Measurements from ENCODE around the gene PBX4.

Gene PBX4

DNA sequence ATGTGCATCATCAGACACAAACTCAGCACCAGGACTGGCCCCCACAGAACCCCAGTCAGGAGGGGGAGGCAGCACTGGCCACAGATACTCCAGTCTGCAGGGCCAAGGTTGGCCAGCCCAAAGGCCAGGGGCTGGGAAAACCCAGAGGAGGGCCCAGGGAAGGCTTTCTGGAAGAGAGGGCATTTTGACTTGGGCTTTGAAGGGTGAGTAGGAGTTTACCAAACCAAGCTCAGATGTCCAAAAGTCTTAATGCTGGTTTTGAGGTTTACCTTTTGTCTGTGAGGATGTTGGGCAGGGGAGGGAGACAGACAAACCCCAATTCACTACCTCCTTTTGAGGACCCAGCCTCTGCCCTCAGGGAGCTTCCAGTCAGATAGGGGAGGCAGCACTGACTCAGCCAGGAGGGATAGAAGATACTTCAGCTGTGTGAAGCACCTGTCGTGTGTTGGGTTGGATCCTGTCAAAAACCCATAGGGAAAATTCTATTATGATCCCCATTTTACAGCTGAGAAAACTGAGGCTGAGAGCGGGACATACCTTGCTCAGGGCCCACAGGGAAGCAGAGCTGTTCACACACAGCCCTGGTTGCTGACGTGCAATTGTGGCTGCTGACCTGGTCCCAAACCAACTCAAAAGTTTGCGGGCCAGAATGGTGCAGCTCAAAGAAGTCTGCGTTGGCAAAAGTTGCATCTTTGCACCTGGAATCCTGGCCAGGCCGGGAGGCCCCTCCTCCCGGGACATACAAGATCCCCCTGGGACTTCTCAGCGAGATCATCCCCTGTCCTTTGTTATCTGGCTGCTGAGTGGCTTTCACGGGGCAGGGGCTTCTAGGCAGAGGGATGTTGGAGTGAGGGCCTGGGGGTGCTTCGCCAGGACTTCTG, 67.3 kb downstream of the PBX4 start:
- DNase-seq = no peak

DNA sequence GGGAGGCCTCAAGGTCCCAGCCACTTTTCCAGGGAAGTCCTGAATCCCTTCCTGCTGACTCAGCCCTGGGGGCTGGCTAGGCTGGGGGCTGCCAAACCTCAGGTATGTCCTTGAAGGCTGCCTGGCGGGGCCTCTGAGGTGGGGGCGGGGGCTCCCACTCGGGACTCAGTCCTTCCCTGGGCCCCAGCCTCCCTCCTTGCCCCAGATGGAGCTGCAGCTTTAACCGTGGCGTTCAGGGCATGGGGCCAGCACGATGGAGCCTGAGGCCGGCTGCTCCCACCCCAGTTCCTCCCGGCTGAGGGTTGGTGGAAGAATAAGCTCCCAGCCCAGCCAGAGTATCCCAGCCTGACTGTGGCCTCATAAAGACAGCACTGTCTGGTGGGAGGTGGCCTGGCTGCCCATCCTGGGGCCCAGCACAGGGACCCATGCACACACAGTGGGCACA, 68.0 kb downstream of the PBX4 start:
- DNase-seq = no peak

DNA sequence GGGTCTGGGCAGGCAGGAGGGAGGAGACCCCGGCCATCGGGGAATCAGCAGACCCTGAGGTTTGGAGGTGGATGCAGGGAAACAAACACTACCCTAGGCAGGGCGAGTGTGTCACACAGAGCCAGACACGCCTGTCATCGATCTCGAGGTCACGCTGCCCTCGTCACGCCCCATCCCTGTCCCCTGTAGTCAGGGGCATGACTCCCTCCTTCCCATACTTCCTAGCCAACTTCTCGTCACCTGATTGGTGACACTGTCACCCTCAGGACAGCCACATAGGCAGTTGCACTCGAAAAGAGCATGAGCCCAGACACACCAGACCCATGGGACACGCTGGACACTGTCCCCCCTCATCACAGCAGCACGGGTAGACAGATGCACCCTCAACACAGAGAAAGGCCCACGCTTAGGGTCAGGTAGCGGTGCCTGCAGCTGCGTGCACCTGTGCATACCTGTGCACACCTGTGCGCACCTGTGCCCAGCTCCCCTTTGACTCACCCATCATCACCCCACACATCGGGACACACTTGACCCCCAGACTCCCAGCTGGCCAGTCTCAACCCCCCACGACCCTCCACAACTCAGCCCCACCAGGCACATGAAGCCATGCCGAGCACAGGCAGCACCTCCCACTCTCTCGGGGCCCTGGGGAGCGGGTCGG, 68.6 kb downstream of the PBX4 start:
- DNase-seq = no peak

DNA sequence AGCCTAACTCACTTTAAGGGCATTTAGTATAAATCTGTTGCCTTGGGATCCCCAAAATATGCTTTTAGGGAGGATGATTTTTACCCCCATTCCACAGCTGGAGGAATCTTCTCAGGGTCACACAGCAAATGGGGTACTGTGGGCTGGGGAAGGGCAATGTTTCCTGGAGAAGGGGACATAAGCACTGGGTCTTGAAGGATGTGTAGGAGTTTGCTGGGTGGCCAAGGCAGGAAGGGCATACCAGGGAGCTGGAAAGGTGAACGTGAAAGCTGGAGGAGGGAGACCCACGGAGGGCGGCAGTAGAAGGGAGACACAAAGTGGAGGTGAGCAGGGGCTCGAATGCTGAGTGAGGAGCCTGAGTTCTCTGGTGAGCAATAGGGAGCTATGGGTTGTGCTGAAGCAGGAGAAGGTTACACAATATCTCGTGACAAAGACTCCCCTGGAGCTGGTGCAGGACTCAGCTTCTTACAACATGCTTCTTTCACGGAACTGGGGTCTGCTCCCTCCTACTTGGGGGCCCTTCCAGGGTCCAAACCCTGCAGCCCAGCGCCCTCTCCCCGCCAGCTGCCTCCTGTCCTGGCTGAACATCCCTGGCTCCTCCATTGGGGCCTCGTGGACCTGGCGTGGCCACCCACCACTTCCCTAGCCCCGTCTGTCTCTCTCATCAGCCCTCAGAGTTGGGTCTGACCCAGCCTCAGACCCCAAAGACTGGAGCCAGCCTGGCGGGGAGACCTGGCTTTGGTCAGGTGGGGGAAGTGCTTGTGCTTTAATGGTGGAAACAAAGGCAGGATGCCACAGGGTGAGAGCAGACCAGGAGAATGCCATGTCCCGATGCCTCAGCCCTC, 69.3 kb downstream of the PBX4 start:
- DNase-seq = no peak

DNA sequence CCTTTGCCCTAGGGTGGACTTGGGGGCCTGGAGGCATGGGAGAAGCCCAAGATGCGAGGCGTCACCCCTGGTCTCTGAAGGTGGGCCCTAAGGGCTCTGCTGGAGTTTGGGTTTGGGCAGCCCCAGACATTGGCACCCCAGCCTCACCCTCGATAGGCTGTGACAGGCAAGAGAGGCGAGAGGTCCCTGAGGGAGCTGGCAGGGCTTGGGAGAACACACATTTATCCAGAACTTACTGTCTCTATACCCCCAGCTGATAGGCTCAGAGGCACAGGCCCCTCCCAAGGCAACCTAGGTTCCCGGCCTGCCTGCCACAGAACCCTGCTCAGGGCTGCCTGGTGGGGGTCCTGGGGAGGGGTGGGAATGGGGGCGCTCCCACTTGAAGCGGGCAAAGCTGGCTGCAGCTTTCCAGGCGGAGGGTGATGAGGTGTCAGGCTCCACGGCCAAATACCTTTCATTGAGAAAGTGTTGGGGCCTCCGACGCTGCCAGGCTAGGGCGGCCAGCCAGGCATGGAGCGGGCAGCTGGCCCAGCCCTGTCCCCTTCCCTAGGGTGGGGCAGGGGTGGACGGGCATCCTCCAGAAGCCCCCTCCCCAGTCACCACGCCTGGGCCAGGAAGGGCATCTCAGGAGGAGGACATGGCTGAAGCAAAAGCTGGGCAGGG, 70.7 kb downstream of the PBX4 start:
- no peak for DNase-seq

DNA sequence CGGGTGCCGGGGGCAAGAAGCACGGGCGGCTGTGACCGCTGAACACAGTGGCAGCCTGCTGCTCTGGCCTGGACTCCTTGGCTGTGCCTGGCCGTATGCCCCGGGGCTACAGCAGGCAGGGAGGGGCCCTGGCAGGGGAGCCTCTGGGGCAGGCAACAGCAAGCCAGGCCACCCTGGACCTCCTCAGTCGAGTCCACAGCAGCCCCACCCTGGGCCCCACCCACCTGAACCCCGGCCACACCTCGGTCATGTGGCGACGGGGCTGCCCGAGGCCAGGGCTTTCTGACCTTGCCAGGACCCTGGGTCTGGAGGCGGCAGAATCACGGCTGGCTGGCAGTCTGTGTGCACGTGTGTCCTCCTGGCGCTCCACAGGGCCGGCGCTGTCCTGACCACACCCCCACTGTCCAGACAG, 71.7 kb downstream of the PBX4 start:
- DNase-seq = no peak

DNA sequence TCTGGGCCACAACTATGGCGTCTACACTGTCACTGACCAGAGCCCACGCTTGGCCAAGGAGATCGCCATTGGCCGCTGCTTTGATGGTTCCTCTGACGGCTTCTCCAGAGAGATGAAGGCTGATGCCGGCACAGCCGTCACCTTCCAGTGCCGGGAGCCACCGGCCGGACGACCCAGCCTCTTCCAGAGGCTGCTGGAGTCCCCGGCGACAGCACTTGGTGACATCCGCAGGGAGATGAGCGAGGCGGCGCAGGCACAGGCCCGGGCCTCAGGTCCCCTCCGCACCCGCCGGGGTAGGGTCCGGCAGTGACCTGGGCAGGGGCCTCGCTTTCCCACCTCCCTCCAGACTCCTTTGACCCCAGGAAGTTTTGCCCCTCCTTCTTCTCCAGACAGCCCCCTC, 72.8 kb downstream of the PBX4 start:
- no peak for DNase-seq

DNA sequence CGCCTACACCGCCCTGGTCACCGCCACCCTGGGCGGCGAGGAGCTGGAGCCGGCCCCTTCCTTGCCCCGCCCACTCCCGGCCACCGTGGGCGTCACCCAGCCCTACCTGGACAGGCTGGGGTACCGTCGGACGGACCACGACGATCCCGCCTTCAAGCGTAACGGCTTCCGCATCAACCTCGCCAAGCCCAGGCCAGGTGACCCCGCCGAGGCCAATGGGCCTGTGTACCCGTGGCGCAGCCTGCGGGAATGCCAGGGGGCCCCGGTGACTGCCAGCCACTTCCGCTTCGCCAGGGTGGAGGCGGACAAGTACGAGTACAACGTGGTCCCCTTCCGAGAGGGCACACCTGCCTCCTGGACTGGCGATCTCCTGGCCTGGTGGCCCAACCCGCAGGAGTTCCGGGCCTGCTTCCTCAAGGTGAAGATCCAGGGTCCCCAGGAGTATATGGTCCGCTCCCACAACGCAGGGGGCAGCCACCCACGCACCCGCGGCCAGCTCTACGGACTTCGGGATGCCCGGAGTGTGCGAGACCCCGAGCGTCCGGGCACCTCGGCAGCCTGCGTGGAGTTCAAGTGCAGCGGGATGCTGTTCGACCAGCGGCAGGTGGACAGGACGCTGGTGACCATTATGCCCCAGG, 73.4 kb downstream of the PBX4 start:
- DNase-seq = no peak

DNA sequence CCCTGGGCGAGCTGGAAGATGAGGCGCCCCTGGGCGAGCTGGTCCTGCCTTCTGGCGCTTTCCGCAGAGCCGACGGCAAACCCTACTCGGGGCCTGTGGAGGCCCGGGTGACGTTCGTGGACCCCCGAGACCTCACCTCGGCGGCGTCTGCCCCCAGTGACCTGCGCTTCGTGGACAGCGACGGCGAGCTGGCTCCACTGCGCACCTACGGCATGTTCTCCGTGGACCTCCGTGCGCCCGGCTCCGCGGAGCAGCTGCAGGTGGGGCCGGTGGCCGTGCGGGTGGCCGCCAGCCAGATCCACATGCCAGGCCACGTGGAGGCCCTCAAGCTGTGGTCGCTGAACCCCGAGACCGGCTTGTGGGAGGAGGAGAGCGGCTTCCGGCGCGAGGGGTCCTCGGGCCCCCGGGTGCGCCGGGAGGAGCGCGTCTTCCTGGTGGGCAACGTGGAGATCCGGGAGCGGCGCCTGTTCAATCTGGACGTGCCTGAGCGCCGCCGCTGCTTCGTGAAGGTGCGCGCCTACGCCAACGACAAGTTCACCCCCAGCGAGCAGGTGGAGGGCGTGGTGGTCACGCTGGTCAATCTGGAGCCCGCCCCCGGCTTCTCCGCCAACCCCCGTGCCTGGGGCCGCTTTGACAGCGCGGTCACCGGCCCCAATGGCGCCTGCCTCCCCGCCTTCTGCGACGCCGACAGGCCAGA, 74.1 kb downstream of the PBX4 start:
- DNase-seq = no peak

DNA sequence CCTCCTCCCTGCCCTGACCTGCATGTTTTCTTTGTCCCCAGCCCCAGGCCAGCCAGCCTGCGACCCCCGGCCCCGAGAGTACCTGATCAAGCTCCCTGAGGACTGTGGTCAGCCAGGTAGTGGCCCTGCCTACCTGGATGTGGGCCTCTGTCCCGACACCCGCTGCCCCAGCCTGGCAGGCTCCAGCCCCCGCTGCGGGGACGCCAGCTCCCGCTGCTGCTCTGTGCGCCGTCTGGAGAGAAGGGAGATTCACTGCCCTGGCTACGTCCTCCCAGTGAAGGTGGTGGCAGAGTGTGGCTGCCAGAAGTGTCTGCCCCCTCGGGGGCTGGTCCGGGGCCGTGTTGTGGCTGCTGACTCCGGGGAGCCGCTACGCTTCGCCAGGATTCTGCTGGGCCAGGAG, 74.8 kb downstream of the PBX4 start:
- no peak for DNase-seq

DNA sequence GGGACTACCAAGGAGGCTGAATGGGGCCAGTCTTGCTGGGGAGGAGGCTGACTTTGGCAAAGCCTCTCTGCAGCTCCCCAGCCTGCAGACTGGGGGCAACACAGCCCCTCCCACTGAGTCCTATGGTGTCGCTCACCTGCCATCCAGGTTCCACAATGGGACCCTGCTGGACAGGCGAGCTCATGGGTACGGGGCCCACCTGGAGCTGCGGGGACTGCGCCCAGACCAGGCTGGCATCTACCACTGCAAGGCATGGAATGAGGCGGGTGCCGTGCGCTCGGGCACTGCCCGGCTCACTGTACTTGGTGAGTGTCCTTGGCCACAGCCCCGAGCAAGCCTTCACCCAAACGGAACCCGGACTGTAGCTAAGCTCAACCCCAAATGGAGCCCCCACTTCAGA, 75.4 kb downstream of the PBX4 start:
- DNase-seq = no peak

DNA sequence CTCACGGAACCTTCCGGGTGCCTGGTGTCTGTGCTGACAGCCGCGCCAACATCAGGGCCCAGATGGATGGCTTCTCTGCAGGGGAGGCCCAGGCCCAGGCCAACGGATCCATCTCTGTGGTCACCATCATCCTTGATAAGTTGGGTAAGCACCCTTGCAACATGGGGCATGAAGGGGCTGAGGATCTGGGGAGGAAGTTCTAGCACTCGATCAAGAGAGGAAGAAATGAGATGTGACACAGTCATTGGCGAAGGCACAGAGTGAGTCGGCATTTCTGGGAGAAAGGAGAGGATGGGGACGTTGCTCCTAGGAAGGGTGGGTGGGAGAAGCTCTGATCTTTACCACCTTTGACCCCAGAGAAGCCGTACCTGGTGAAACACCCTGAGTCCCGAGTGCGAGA, 76.0 kb downstream of the PBX4 start:
- no peak for DNase-seq

DNA sequence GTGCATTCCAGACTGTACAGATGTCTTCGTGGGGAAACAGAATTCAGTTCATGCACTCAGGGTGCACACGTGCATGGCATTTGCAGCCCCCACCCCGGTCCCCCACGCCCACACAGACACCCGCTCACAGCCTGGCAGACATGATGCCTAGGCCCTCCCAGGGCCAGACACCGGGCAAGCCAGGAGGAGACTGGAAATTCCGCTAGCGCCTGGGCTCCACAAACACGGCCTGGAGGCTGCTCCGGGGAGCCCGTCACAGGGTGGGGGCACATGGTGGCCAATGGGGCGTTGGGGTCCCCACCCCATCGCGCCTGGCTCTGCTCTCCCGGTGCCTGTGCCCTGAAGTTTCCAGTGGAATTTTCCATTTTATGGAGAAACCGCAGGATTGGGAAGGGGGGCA, 76.9 kb downstream of the PBX4 start:
- no peak for DNase-seq

DNA sequence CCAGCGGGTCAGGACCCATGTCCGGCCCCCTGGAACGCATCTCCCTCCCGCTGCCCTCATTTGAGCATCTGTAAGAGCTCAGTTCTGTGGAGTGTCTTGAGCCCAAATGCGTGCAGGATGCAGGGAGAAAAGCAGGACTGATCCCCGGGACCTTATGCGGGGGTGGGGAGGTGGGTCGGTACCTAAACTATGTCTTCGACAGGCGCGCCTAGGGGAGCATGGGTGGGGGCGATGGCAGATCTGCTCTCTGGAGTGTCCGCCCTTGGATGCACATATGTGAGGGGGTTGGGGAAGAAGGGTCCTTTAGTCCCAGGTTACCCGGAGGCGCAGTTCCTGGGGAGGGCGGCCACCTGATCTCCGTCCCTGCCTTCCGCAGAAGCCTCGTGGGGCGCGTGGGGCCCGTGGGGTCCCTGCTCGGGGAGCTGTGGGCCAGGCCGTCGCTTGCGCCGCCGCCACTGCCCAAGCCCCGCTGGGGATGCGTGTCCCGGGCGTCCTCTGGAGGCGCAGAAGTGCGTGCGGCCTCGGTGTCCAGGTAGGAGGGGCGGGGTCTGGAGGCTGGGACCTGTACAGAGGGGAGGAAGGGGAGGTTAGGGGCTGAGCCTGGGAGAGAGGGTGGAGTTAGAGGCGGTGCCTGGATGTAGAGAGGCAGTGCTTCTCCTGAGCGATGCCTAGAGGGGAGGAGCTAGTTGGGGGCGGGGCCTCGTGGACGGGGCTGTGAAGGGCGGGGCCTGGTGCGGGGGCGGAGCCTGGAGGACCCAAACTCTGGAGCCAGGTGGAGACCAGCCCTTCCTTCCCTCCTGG, 77.6 kb downstream of the PBX4 start:
- no peak for DNase-seq

DNA sequence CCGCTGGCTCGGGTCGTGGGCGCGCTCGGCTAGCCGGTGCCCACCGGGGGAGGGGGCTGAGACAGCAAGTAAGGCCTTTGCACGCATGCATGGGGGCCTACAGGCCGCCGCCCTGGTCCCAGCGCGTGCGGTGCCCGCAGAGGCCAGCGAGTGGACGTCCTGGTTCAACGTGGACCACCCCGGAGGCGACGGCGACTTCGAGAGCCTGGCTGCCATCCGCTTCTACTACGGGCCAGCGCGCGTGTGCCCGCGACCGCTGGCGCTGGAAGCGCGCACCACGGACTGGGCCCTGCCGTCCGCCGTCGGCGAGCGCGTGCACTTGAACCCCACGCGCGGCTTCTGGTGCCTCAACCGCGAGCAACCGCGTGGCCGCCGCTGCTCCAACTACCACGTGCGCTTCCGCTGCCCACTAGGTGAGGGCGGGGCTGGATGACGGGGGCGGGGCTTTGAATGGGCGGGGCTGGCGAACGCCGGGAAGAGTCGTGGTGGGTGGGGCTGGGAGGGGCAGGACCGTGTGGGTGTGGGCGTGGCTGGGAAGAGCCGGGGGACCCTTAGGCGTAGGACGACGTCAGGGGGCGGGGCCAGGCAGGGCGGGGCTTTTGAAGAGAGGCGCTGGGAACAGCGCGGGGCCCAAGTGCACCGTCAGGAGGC, 78.3 kb downstream of the PBX4 start:
- DNase-seq = no peak

DNA sequence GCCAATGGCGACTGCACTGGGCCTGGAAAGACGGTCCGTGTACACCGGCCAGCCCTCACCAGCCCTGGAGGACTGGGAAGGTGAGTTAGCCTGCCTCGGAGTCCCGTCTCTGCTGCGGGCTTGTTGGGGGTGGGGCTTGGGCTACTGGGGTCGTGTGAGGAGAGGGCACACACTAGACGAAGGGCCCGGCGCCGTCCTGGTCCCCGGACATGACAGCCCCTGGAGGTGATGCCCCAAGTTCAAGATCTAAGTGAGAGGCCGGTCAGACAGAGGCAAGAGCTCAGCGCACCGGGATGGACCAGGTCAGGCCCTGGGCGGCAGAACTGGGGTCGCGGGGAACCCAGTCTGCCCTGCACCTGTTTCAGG, 78.8 kb downstream of the PBX4 start:
- no peak for DNase-seq

DNA sequence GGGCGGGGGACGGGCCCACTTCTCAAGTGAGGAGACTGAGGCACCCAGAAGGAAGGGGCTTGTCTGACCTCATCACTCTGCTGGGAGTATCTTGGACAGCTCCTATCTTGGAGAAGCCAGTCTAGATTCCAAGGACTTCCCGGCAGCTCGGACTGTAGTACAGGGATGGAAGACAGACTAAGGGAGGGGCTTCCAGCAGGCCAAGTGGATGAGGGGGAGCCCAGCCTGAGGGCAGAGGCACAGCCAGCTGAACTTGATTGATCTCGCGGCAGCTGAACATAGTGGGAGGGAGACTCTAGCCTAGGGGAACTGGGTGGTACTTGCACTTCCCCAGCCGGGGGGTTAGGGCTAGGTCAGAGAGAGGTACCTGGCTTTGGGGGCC, 79.7 kb downstream of the PBX4 start:
- DNase-seq = no peak

DNA sequence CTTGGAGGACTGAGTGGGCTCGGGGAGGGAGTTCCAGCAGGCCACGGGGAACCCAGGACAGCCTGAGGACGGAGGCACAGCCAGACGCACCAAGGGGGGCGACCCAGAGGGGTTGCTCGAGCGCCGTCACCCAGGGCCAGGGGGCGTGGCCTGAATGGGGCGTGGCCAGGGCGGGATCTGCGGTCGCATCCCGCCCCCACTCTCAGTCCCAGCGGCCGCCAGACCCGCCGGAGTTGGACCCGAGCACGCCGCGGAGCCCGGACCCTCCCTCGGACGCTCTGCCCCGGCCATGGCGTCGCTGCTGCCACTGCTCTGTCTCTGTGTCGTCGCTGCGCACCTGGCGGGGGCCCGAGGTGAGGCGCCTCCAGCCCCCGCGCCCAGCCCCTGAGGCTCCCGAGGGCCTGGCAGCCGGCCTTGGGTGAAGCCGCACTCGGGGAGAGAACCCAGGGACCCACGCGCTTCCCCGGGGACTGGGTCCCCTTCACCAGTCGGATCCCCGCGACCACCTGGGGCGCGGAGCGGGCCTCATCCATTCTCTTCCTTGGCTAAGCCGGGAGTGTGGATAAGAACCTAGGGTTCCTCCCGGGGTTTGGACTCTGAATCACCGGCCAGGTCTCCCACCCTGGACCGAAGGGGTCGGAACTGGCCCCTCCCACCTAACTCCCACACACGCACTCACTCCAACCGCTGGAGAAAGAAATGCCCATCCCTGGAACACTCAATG, 80.3 kb downstream of the PBX4 start, which contains the start of gene CILP2:
Gene CILP2 (plus strand): TSS at position 205 of the 724 bp plus-strand sequence. CDS start 85 bp downstream, at position 290.
- DNase-seq = no peak
